ENCODE results near the gene NEURL1B. TPM values are rescaled to one million over a fixed set of nuclear protein-coding genes. Genes with fewer than 3 reads are reported as not detected.

NEURL1B gene
- total RNA-seq, 1 donor from 2014 or later, result 0.05 TPM

- no peak overlapping the region for H3K4me3 Mint-ChIP-seq
These were observed 53.5 kb downstream of the NEURL1B start for GRCh38 chr5:172694541-172694940.

GRCh38 chr5:172695232-172696054 lies 54.4 kb downstream of the NEURL1B start:
- H3K36me3 Mint-ChIP-seq (ENCODE audit: low read depth), result no peaks in the 10 kb centered on the region
- no peaks in the 10 kb centered on the region for H3K9me3 Mint-ChIP-seq
- H3K27ac Mint-ChIP-seq, result no peak overlapping the region
- DNase-seq (ENCODE audit: low spot score), result no peak
- H3K4me3 Mint-ChIP-seq, result no peak overlapping the region
- H3K4me1 Mint-ChIP-seq (ENCODE audit: low read depth), result peaks cover 11% of the 10 kb centered on the region
- H3K27me3 Mint-ChIP-seq (ENCODE audit: insufficient read depth), result peaks cover 10% of the 10 kb centered on the region
- intact Hi-C loops (cut with micrococcal nuclease), result loop anchor here (5.0 kb wide), 3 partner anchors 53 to 588 kb away; partner anchors contain the start of genes NEURL1B and STK10

More at GRCh38 chr5:172694541-172694940, 53.5 kb downstream of the NEURL1B start:
- Mint-ChIP-seq H3K27me3 (ENCODE audit: insufficient read depth) (peaks cover 10% of the 10 kb centered on the region), H3K4me1 (ENCODE audit: low read depth) (peaks cover 11% of the 10 kb centered on the region), H3K27ac (no peak overlapping the region), H3K9me3 (no peaks in the 10 kb centered on the region), H3K36me3 (ENCODE audit: low read depth) (no peaks in the 10 kb centered on the region)
- no peak for DNase-seq (ENCODE audit: low spot score)
- intact Hi-C loops (cut with micrococcal nuclease), result no loop called here

GRCh38 chr5:172696171-172696849 lies 55.2 kb downstream of the NEURL1B start:
- peaks cover 16% of the 10 kb centered on the region for H3K4me1 Mint-ChIP-seq (ENCODE audit: low read depth)
- H3K4me3 Mint-ChIP-seq, result no peak overlapping the region
- DNase-seq (ENCODE audit: low spot score), result no peak
- no peaks in the 10 kb centered on the region for H3K9me3 Mint-ChIP-seq
- peaks cover 17% of the 10 kb centered on the region for H3K27me3 Mint-ChIP-seq (ENCODE audit: insufficient read depth)
- intact Hi-C loops (cut with micrococcal nuclease), result loop anchor here (5.0 kb wide), 3 partner anchors 54 to 589 kb away; partner anchors contain the start of genes NEURL1B and STK10
- H3K36me3 Mint-ChIP-seq (ENCODE audit: low read depth), result no peaks in the 10 kb centered on the region
- H3K27ac Mint-ChIP-seq, result no peak overlapping the region

- Mint-ChIP-seq H3K27me3 (ENCODE audit: insufficient read depth) (peaks cover 24% of the 10 kb centered on the region), H3K9me3 (no peaks in the 10 kb centered on the region), H3K4me1 (ENCODE audit: low read depth) (peaks cover 22% of the 10 kb centered on the region), H3K27ac (peak overlapping the region; percentile 45), H3K4me3 (peak overlapping the region; percentile 82), H3K36me3 (ENCODE audit: low read depth) (no peaks in the 10 kb centered on the region)
- DNase-seq (ENCODE audit: low spot score), result peak; percentile 75
- intact Hi-C loops (cut with micrococcal nuclease), result loop anchor here (1.0 to 5.0 kb wide), 6 partner anchors 55 to 590 kb away; partner anchors contain the start of genes NEURL1B and STK10
These were observed 56.4 kb downstream of the NEURL1B start for GRCh38 chr5:172697123-172698121.

GRCh38 chr5:172699423-172699822 lies 58.4 kb downstream of the NEURL1B start:
- no peak for DNase-seq (ENCODE audit: low spot score)
- Mint-ChIP-seq H3K27ac (no peak overlapping the region), H3K9me3 (no peaks in the 10 kb centered on the region), H3K4me1 (ENCODE audit: low read depth) (peaks cover 22% of the 10 kb centered on the region), H3K4me3 (no peak overlapping the region), H3K36me3 (ENCODE audit: low read depth) (no peaks in the 10 kb centered on the region), H3K27me3 (ENCODE audit: insufficient read depth) (peaks cover 29% of the 10 kb centered on the region)
- intact Hi-C loops (cut with micrococcal nuclease), result loop anchor here (5.0 kb wide), 3 partner anchors 57 to 592 kb away; partner anchors contain the start of genes NEURL1B and STK10

GRCh38 chr5:172699999-172700364 lies 58.9 kb downstream of the NEURL1B start:
- Mint-ChIP-seq H3K4me1 (ENCODE audit: low read depth) (peaks cover 22% of the 10 kb centered on the region), H3K27me3 (ENCODE audit: insufficient read depth) (peaks cover 29% of the 10 kb centered on the region), H3K36me3 (ENCODE audit: low read depth) (no peaks in the 10 kb centered on the region), H3K27ac (no peak overlapping the region), H3K9me3 (no peaks in the 10 kb centered on the region), H3K4me3 (no peak overlapping the region)
- no peak for DNase-seq (ENCODE audit: low spot score)
- intact Hi-C loops (cut with micrococcal nuclease), result loop anchor here (5.0 kb wide), 3 partner anchors 58 to 593 kb away; partner anchors contain the start of genes NEURL1B and STK10

GRCh38 chr5:172700365-172701290 lies 59.6 kb downstream of the NEURL1B start:
- Mint-ChIP-seq H3K9me3 (no peaks in the 10 kb centered on the region), H3K4me3 (no peak overlapping the region), H3K27me3 (ENCODE audit: insufficient read depth) (peaks cover 29% of the 10 kb centered on the region), H3K27ac (no peak overlapping the region), H3K36me3 (ENCODE audit: low read depth) (no peaks in the 10 kb centered on the region), H3K4me1 (ENCODE audit: low read depth) (peaks cover 22% of the 10 kb centered on the region)
- DNase-seq (ENCODE audit: low spot score), result no peak
- intact Hi-C loops (cut with micrococcal nuclease), result loop anchor here (1.0 kb wide), 1 partner anchor 221 kb away; no protein-coding TSS in a partner anchor

- Mint-ChIP-seq H3K4me1 (ENCODE audit: low read depth) (peaks cover 22% of the 10 kb centered on the region), H3K27ac (no peak overlapping the region), H3K27me3 (ENCODE audit: insufficient read depth) (peaks cover 32% of the 10 kb centered on the region), H3K4me3 (no peak overlapping the region), H3K9me3 (no peaks in the 10 kb centered on the region), H3K36me3 (ENCODE audit: low read depth) (no peaks in the 10 kb centered on the region)
- DNase-seq (ENCODE audit: low spot score), result no peak
- intact Hi-C loops (cut with micrococcal nuclease), result loop anchor here (1.0 kb wide), 1 partner anchor 222 kb away; no protein-coding TSS in a partner anchor
These were observed 60.2 kb downstream of the NEURL1B start for GRCh38 chr5:172701291-172701656.

- no peak for DNase-seq (ENCODE audit: low spot score)
- Mint-ChIP-seq H3K27ac (no peak overlapping the region), H3K9me3 (no peaks in the 10 kb centered on the region), H3K36me3 (ENCODE audit: low read depth) (no peaks in the 10 kb centered on the region), H3K4me1 (ENCODE audit: low read depth) (peaks cover 11% of the 10 kb centered on the region), H3K4me3 (no peak overlapping the region), H3K27me3 (ENCODE audit: insufficient read depth) (peaks cover 44% of the 10 kb centered on the region)
- intact Hi-C loops (cut with micrococcal nuclease), result no loop called here
These were observed 62.9 kb downstream of the NEURL1B start for GRCh38 chr5:172703952-172704351.

- no peak for DNase-seq (ENCODE audit: low spot score)
- Mint-ChIP-seq H3K27ac (no peak overlapping the region), H3K27me3 (ENCODE audit: insufficient read depth) (peaks cover 42% of the 10 kb centered on the region)
These were observed 64.6 kb downstream of the NEURL1B start for GRCh38 chr5:172705576-172706084.

GRCh38 chr5:172706796-172707195 lies 65.7 kb downstream of the NEURL1B start:
- H3K4me1 Mint-ChIP-seq (ENCODE audit: low read depth), result peaks cover under 1% of the 10 kb centered on the region
- H3K4me3 Mint-ChIP-seq, result no peak overlapping the region
- no peaks in the 10 kb centered on the region for H3K9me3 Mint-ChIP-seq
- no peaks in the 10 kb centered on the region for H3K36me3 Mint-ChIP-seq (ENCODE audit: low read depth)
- DNase-seq (ENCODE audit: low spot score), result no peak
- intact Hi-C loops (cut with micrococcal nuclease), result no loop called here
- H3K27ac Mint-ChIP-seq, result no peak overlapping the region
- H3K27me3 Mint-ChIP-seq (ENCODE audit: insufficient read depth), result peaks cover 36% of the 10 kb centered on the region

More at GRCh38 chr5:172705576-172706084, 64.6 kb downstream of the NEURL1B start:
- Mint-ChIP-seq H3K36me3 (ENCODE audit: low read depth) (no peaks in the 10 kb centered on the region), H3K4me3 (no peak overlapping the region), H3K4me1 (ENCODE audit: low read depth) (peaks cover 11% of the 10 kb centered on the region), H3K9me3 (no peaks in the 10 kb centered on the region)
- intact Hi-C loops (cut with micrococcal nuclease), result no loop called here
